Measurements from ENCODE around the gene WDR3. TPM values are rescaled to one million over a fixed set of nuclear protein-coding genes. Genes with fewer than 3 reads are reported as not detected.

WDR3 gene
- total RNA-seq, 1 experiment from 2014 or later, result 61.4 TPM

DNA sequence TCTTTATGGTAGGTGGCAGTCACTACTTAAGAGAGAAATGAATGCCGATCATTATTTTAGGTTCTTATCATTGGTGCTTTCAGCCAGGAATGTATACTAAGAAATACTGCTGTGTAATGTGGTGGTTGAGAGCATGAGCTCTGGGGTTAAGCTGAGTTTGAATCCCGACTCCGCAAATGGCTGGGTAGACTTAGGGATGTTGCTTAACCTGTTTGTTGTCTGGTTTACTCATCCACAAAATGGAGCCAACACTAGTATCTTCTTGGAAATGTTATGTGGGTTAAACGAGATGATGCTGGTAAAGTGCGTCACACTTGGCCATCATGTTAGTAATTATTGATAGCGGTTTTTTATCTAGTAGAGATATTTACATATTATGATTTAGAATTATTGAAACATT lies 83.8 kb downstream of the WDR3 start:
- Histone ChIP-seq H2AFZ (ENCODE audit: low read length) (no peak overlapping the region), H2AK5ac (ENCODE audit: insufficient read length, low read length) (no peak overlapping the region), H3K9me3 (ENCODE audit: control insufficient read depth, low read depth, low read length) (no peaks in the 10 kb centered on the region), H2BK5ac (ENCODE audit: insufficient read length, low read length) (no peak overlapping the region), H3K4me2 (ENCODE audit: insufficient read depth, insufficient read length, low read length) (no peak overlapping the region), H3K9ac (ENCODE audit: extremely low read depth, insufficient read length, low read length) (no peak overlapping the region), H3K27me3 (ENCODE audit: insufficient read depth, low read length) (no peaks in the 10 kb centered on the region), H3K18ac (ENCODE audit: insufficient read length, low read depth, low read length) (no peak overlapping the region), H3K79me2 (ENCODE audit: insufficient read depth, low read length) (no peaks in the 10 kb centered on the region), H2BK120ac (ENCODE audit: low read depth, low read length, poor library complexity, severe bottlenecking) (no peak overlapping the region), H2BK12ac (ENCODE audit: insufficient read length, low read depth, low read length) (no peak overlapping the region), H3K23me2 (ENCODE audit: insufficient read length, low read depth, low read length, poor library complexity, severe bottlenecking) (no peaks in the 10 kb centered on the region), H4K8ac (replicated peaks; ENCODE audit: insufficient read length, low read depth, low read length) (no peak overlapping the region), H3K4ac (ENCODE audit: low read depth, low read length) (no peak overlapping the region), H3K23ac (ENCODE audit: insufficient read length, low read depth, low read length) (no peak overlapping the region), H4K5ac (ENCODE audit: insufficient read length, low read depth, low read length) (no peak overlapping the region), H2BK15ac (ENCODE audit: low read depth, low read length) (no peak overlapping the region), H3K56ac (ENCODE audit: insufficient read length, low read depth, low read length) (no peak overlapping the region), H3K4me1 (ENCODE audit: insufficient read depth, low read length) (no peaks in the 10 kb centered on the region), H2BK20ac (ENCODE audit: low read depth, low read length, poor library complexity, severe bottlenecking) (no peak overlapping the region), H4K20me1 (ENCODE audit: control insufficient read depth, insufficient read depth, insufficient read length) (no peaks in the 10 kb centered on the region), H3K14ac (ENCODE audit: insufficient read depth, low read length) (no peak overlapping the region), H3T11ph (ENCODE audit: low read length) (no peak overlapping the region), H3K79me1 (ENCODE audit: insufficient read depth, low read depth, low read length, poor library complexity, severe bottlenecking) (no peaks in the 10 kb centered on the region), H3K27ac (ENCODE audit: insufficient read length, low read depth, low read length) (no peak overlapping the region), H4K91ac (ENCODE audit: insufficient read length, low read depth, low read length) (no peak overlapping the region)
- H3K27ac Mint-ChIP-seq, result no peak overlapping the region
- H3K9me3 Mint-ChIP-seq, result no peaks in the 10 kb centered on the region
- no peak overlapping the region for H3K4me3 Mint-ChIP-seq
- H3K4me1 Mint-ChIP-seq, result no peaks in the 10 kb centered on the region
- no peak for DNase-seq
- no peaks in the 10 kb centered on the region for H3K27me3 Mint-ChIP-seq (ENCODE audit: low read depth)
- H3K36me3 Mint-ChIP-seq (ENCODE audit: insufficient read depth in 1 of 3, low read depth in 3 of 3), result no peaks in the 10 kb centered on the region
- TF ChIP-seq, protein P1, sequence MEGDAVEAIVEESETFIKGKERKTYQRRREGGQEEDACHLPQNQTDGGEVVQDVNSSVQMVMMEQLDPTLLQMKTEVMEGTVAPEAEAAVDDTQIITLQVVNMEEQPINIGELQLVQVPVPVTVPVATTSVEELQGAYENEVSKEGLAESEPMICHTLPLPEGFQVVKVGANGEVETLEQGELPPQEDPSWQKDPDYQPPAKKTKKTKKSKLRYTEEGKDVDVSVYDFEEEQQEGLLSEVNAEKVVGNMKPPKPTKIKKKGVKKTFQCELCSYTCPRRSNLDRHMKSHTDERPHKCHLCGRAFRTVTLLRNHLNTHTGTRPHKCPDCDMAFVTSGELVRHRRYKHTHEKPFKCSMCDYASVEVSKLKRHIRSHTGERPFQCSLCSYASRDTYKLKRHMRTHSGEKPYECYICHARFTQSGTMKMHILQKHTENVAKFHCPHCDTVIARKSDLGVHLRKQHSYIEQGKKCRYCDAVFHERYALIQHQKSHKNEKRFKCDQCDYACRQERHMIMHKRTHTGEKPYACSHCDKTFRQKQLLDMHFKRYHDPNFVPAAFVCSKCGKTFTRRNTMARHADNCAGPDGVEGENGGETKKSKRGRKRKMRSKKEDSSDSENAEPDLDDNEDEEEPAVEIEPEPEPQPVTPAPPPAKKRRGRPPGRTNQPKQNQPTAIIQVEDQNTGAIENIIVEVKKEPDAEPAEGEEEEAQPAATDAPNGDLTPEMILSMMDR (conservative IDR thresholded peaks at IDR 0.05), result no peak
- no CpG with 5 or more reads among the region's 6 CpGs for WGBS (ENCODE audit: extremely low coverage, insufficient read length, low lambda C conversion rate)
